Peyer's patch (tissue), 4 donors: ENCODE results near the gene ACTR1B. TPM values are rescaled to one million over a fixed set of nuclear protein-coding genes. Genes with fewer than 3 reads are reported as not detected.
"Not testable (repeated sequence)": the region's sequence is repeated elsewhere in the genome, so short reads cannot be mapped to it uniquely, and the experiment has no call there.

Experiments
- DNase-seq, 3 donors: peaks; one replicate each; pipeline ENCODE4 v3.0.0-alpha.2; 2017 to 2019
- H3K27ac ChIP-seq, 4 donors: fragments of 200-600 bp; sonication (generic); one replicate each; pipeline ENCODE4 v1.5.1; 2016 to 2019
- H3K27me3 ChIP-seq, 2 donors: fragments of 200-600 bp; sonication (generic); one replicate each; pipeline ENCODE4 v1.5.1; 2019
- H3K36me3 ChIP-seq, 3 donors: fragments of 200-600 bp; sonication (generic); one replicate each; pipeline ENCODE4 v1.5.1; 2016 to 2019
- H3K4me1 ChIP-seq, 4 donors: fragments of 200-600 bp; sonication (generic); one replicate each; pipeline ENCODE4 v1.5.1; 2016 to 2019
- H3K4me3 ChIP-seq, 4 donors: fragments of 200-600 bp; sonication (generic); 1 replicate in 3 of 4; 2 replicates in 1 of 4; pipeline ENCODE4 v1.5.1; 2016 to 2019; ENCODE audit warnings: mild to moderate bottlenecking in 1 of 4
- H3K9me3 ChIP-seq, 4 donors: fragments of 200-600 bp; sonication (generic); one replicate each; pipeline ENCODE4 v1.5.1; 2016 to 2019; ENCODE audit warnings: mild to moderate bottlenecking in 1 of 4
- CTCF ChIP-seq, 6 experiments: fragments of 450-650 bp in 4 of 6; fragments of 200-600 bp in 2 of 6; sonication (generic) in 1 of 6; IDR thresholded peaks; one replicate each; pipeline ENCODE4 v1.5.1; 2017 to 2019; ENCODE audit warnings: antibody characterized with exemption in 6 of 6, mild to moderate bottlenecking in 3 of 6, moderate library complexity in 1 of 6
- POLR2A ChIP-seq, 2 donors: fragments of 450-650 bp; IDR thresholded peaks; one replicate each; pipeline ENCODE4 v1.5.1; 2017; ENCODE audit warnings: antibody characterized with exemption in 2 of 2, mild to moderate bottlenecking in 2 of 2, moderate library complexity in 2 of 2
- total RNA-seq, 4 donors: library from RNA; depleted of rRNA; stranded (reverse); fragments of >200 nt; gene quantifications; one replicate each; pipeline ENCODE4 v1.1.0, GENCODE V29; 2016

The ACTR1B gene
- total RNA-seq, 4 donors from 2014 or later: 64.3 to 151 (median 89.1) TPM

- H3K27ac ChIP-seq: no peak overlapping the region
- H3K27me3 ChIP-seq: no peaks in the 10 kb centered on the region
- no peak for TF ChIP-seq POLR2A (IDR thresholded peaks at IDR 0.05)
- TF ChIP-seq CTCF (IDR thresholded peaks at IDR 0.05): peak; percentile 91 to 98 (median 98)
- no peaks in the 10 kb centered on the region for H3K4me1 ChIP-seq
- H3K4me3 ChIP-seq: no peak overlapping the region
- no peaks in the 10 kb centered on the region for H3K9me3 ChIP-seq
- DNase-seq: peak; percentile 89 to 97 (median 93)
- no peaks in the 10 kb centered on the region for H3K36me3 ChIP-seq
These were observed 33.7 kb upstream of the ACTR1B start for GRCh38 chr2:97697252-97698235.

GRCh38 chr2:97695744-97696143, 31.9 kb upstream of the ACTR1B start:
- no peak for TF ChIP-seq CTCF (IDR thresholded peaks at IDR 0.05)
- TF ChIP-seq POLR2A (IDR thresholded peaks at IDR 0.05): no peak
- no peak overlapping the region for H3K4me3 ChIP-seq
- H3K4me1 ChIP-seq: no peaks in the 10 kb centered on the region
- no peaks in the 10 kb centered on the region for H3K9me3 ChIP-seq
- H3K36me3 ChIP-seq: no peaks in the 10 kb centered on the region
- no peak for DNase-seq
- H3K27ac ChIP-seq: no peak overlapping the region
- H3K27me3 ChIP-seq: no peaks in the 10 kb centered on the region

- peak in 1 of 3 donors; percentile 21 for DNase-seq
- no peak overlapping the region for H3K4me3 ChIP-seq
- no peak overlapping the region for H3K27ac ChIP-seq
- no peaks in the 10 kb centered on the region for H3K4me1 ChIP-seq
- no peaks in the 10 kb centered on the region for H3K9me3 ChIP-seq
- H3K36me3 ChIP-seq: no peaks in the 10 kb centered on the region
- no peak for TF ChIP-seq CTCF (IDR thresholded peaks at IDR 0.05)
- H3K27me3 ChIP-seq: no peaks in the 10 kb centered on the region
These were observed 29.6 kb upstream of the ACTR1B start for GRCh38 chr2:97693476-97693875.

- Histone ChIP-seq H3K4me1 (no peaks in the 10 kb centered on the region), H3K36me3 (no peaks in the 10 kb centered on the region), H3K4me3 (no peak overlapping the region), H3K27ac (no peak overlapping the region), H3K9me3 (no peaks in the 10 kb centered on the region), H3K27me3 (no peaks in the 10 kb centered on the region)
- no peak for TF ChIP-seq POLR2A (IDR thresholded peaks at IDR 0.05)
- no peak for TF ChIP-seq CTCF (IDR thresholded peaks at IDR 0.05)
- peak in 1 of 3 donors; percentile 15 for DNase-seq
These were observed 27.3 kb upstream of the ACTR1B start for GRCh38 chr2:97691166-97691565.

GRCh38 chr2:97688062-97688827, 24.4 kb upstream of the ACTR1B start:
- no peak overlapping the region for H3K27ac ChIP-seq
- no peak for DNase-seq
- no peaks in the 10 kb centered on the region for H3K27me3 ChIP-seq
- no peaks in the 10 kb centered on the region for H3K9me3 ChIP-seq
- H3K36me3 ChIP-seq: no peaks in the 10 kb centered on the region
- no peaks in the 10 kb centered on the region for H3K4me1 ChIP-seq
- no peak overlapping the region for H3K4me3 ChIP-seq
- TF ChIP-seq CTCF (IDR thresholded peaks at IDR 0.05): no peak
- TF ChIP-seq POLR2A (IDR thresholded peaks at IDR 0.05): no peak

- not testable (repeated sequence) for H3K27ac ChIP-seq, H3K4me3 ChIP-seq, H3K4me1 ChIP-seq, H3K27me3 ChIP-seq, H3K36me3 ChIP-seq, DNase-seq, H3K9me3 ChIP-seq
These were observed 23.4 kb upstream of the ACTR1B start for GRCh38 chr2:97687235-97687634.
